Duodenal mucosa (tissue), 2 donors: ENCODE results near the gene OSBP2.

Experiments
- H3K27ac ChIP-seq: one replicate; pipeline ENCODE4 v1.7.0; 2013; ENCODE audit warnings: low read depth, low read length
- H3K27me3 ChIP-seq, 2 donors: one replicate each; pipeline ENCODE4 v1.7.0; 2013; ENCODE audit warnings: low read length in 2 of 2, control low read depth in 1 of 2; ENCODE audit not compliant: insufficient read depth in 2 of 2, control insufficient read depth in 1 of 2
- H3K36me3 ChIP-seq, 2 donors: one replicate each; pipeline ENCODE4 v1.7.0; 2013; ENCODE audit warnings: low read length in 2 of 2, control low read depth in 1 of 2; ENCODE audit not compliant: insufficient read depth in 2 of 2, control insufficient read depth in 1 of 2
- H3K4me1 ChIP-seq, 2 donors: one replicate each; pipeline ENCODE4 v1.7.0; 2013; ENCODE audit warnings: low read length in 2 of 2, control low read depth in 1 of 2; ENCODE audit not compliant: insufficient read depth in 2 of 2, control insufficient read depth in 1 of 2
- H3K4me3 ChIP-seq, 2 donors: one replicate each; pipeline ENCODE4 v1.7.0; 2013; ENCODE audit warnings: low read length in 2 of 2, low read depth in 1 of 2
- H3K9ac ChIP-seq, 2 donors: one replicate each; pipeline ENCODE4 v1.7.0; 2013; ENCODE audit warnings: low read length in 2 of 2, low read depth in 1 of 2
- H3K9me3 ChIP-seq, 2 donors: one replicate each; pipeline ENCODE4 v1.7.0; 2013; ENCODE audit warnings: low read length in 2 of 2, control low read depth in 1 of 2; ENCODE audit not compliant: control insufficient read depth in 1 of 2

Gene OSBP2

GRCh38 chr22:30864441-30865420, 170.1 kb downstream of the OSBP2 start:
- no peaks in the 10 kb centered on the region for H3K36me3 ChIP-seq
- H3K9me3 ChIP-seq: no peaks in the 10 kb centered on the region
- no peak overlapping the region for H3K9ac ChIP-seq
- no peaks in the 10 kb centered on the region for H3K4me1 ChIP-seq
- H3K4me3 ChIP-seq: no peak overlapping the region
- no peaks in the 10 kb centered on the region for H3K27me3 ChIP-seq
- H3K27ac ChIP-seq: no peak overlapping the region

GRCh38 chr22:30865656-30866055, 171.0 kb downstream of the OSBP2 start:
- no peaks in the 10 kb centered on the region for H3K4me1 ChIP-seq
- H3K9ac ChIP-seq: no peak overlapping the region
- no peaks in the 10 kb centered on the region for H3K36me3 ChIP-seq
- no peaks in the 10 kb centered on the region for H3K27me3 ChIP-seq
- no peak overlapping the region for H3K4me3 ChIP-seq
- H3K9me3 ChIP-seq: no peaks in the 10 kb centered on the region
- no peak overlapping the region for H3K27ac ChIP-seq

- Histone ChIP-seq H3K4me3 (no peak overlapping the region), H3K27me3 (no peaks in the 10 kb centered on the region), H3K27ac (no peak overlapping the region)
Measured at GRCh38 chr22:30866216-30866615, 171.5 kb downstream of the OSBP2 start.

GRCh38 chr22:30866811-30867271, 172.2 kb downstream of the OSBP2 start:
- H3K27me3 ChIP-seq: no peaks in the 10 kb centered on the region
- H3K36me3 ChIP-seq: no peaks in the 10 kb centered on the region
- H3K9me3 ChIP-seq: no peaks in the 10 kb centered on the region
- no peaks in the 10 kb centered on the region for H3K4me1 ChIP-seq
- H3K4me3 ChIP-seq: no peak overlapping the region
- no peak overlapping the region for H3K9ac ChIP-seq
- no peak overlapping the region for H3K27ac ChIP-seq

More at GRCh38 chr22:30866216-30866615, 171.5 kb downstream of the OSBP2 start:
- Histone ChIP-seq H3K9ac (no peak overlapping the region), H3K4me1 (no peaks in the 10 kb centered on the region), H3K36me3 (no peaks in the 10 kb centered on the region), H3K9me3 (no peaks in the 10 kb centered on the region)

- Histone ChIP-seq H3K9me3 (no peaks in the 10 kb centered on the region), H3K4me3 (no peak overlapping the region), H3K27me3 (no peaks in the 10 kb centered on the region), H3K27ac (no peak overlapping the region), H3K36me3 (no peaks in the 10 kb centered on the region), H3K9ac (no peak overlapping the region), H3K4me1 (no peaks in the 10 kb centered on the region)
Measured at GRCh38 chr22:30867746-30868662, 173.3 kb downstream of the OSBP2 start.

- Histone ChIP-seq H3K27ac (no peak overlapping the region), H3K27me3 (no peaks in the 10 kb centered on the region), H3K36me3 (no peaks in the 10 kb centered on the region), H3K4me1 (no peaks in the 10 kb centered on the region), H3K4me3 (no peak overlapping the region), H3K9ac (no peak overlapping the region), H3K9me3 (no peaks in the 10 kb centered on the region)
Measured at GRCh38 chr22:30868663-30869385, 174.2 kb downstream of the OSBP2 start.

GRCh38 chr22:30869667-30870395, 175.2 kb downstream of the OSBP2 start:
- no peaks in the 10 kb centered on the region for H3K9me3 ChIP-seq
- H3K4me1 ChIP-seq: no peaks in the 10 kb centered on the region
- H3K36me3 ChIP-seq: no peaks in the 10 kb centered on the region
- no peaks in the 10 kb centered on the region for H3K27me3 ChIP-seq
- H3K27ac ChIP-seq: no peak overlapping the region
- no peak overlapping the region for H3K4me3 ChIP-seq
- H3K9ac ChIP-seq: no peak overlapping the region

GRCh38 chr22:30870451-30871345, 176.0 kb downstream of the OSBP2 start:
- Histone ChIP-seq H3K36me3 (no peaks in the 10 kb centered on the region), H3K9ac (no peak overlapping the region), H3K4me1 (no peaks in the 10 kb centered on the region), H3K4me3 (no peak overlapping the region), H3K9me3 (no peaks in the 10 kb centered on the region), H3K27me3 (no peaks in the 10 kb centered on the region), H3K27ac (no peak overlapping the region)
